ENCODE measurements around the gene CYSTM1. TPM values are rescaled to one million over a fixed set of nuclear protein-coding genes. Genes with fewer than 3 reads are reported as not detected.

Gene CYSTM1
- total RNA-seq, 1 experiment from 2014 or later, result 43.3 TPM

- Histone ChIP-seq H3K9me3 (ENCODE audit: low read length) (no peaks in the 10 kb centered on the region), H2AFZ (ENCODE audit: low read length) (no peak overlapping the region), H3K4me2 (ENCODE audit: low read length) (no peak overlapping the region), H3K4me1 (ENCODE audit: insufficient read depth, low read length) (peaks cover 32% of the 10 kb centered on the region), H3K9me2 (replicated peaks; ENCODE audit: low read length) (no peaks in the 10 kb centered on the region), H3K27me3 (ENCODE audit: low read length) (no peaks in the 10 kb centered on the region), H3K9ac (ENCODE audit: low read length) (no peak overlapping the region), H3K36me3 (ENCODE audit: low read depth, low read length) (no peaks in the 10 kb centered on the region), H3K4me3 (ENCODE audit: low read length) (no peak overlapping the region), H3K27ac (ENCODE audit: low read length) (no peak overlapping the region), H4K20me1 (ENCODE audit: low read length) (no peaks in the 10 kb centered on the region), H3K79me2 (ENCODE audit: low read length) (no peaks in the 10 kb centered on the region), H3F3A (ENCODE audit: low read length, unreplicated experiment) (no peaks in the 10 kb centered on the region)
- POLR2A ChIA-PET (ENCODE audit: unreplicated experiment), result no interaction called here
- CTCF ChIA-PET, result no interaction called here
- intact Hi-C loops (cut with micrococcal nuclease), result loop anchor here (5.0 kb wide), 1 partner anchor 192 kb away; no protein-coding TSS in a partner anchor
- peak; percentile 49 for ATAC-seq
- TF ChIP-seq EZH2phosphoT487 (IDR thresholded peaks at IDR 0.05; ENCODE audit: borderline replicate concordance, low read length) (no peak), EZH2 (IDR thresholded peaks at IDR 0.05; ENCODE audit: low read length, unreplicated experiment) (no peak), CTCF (conservative IDR thresholded peaks at IDR 0.05; ENCODE audit: low read depth, low read length) (no peak)
- no TSS peak for BruUV-seq (replicated peaks)
- DNase-seq, result peak; percentile 41
Observed at GRCh38 chr5:140165101-140165922, 9.7 kb upstream of the CYSTM1 start.

- Histone ChIP-seq H3K27ac (ENCODE audit: low read length) (no peak overlapping the region), H3K9me2 (replicated peaks; ENCODE audit: low read length) (no peaks in the 10 kb centered on the region), H3K9me3 (ENCODE audit: low read length) (no peaks in the 10 kb centered on the region), H3K79me2 (ENCODE audit: low read length) (no peaks in the 10 kb centered on the region), H3K4me2 (ENCODE audit: low read length) (no peak overlapping the region), H2AFZ (ENCODE audit: low read length) (no peak overlapping the region), H3K4me3 (ENCODE audit: low read length) (no peak overlapping the region), H3K36me3 (ENCODE audit: low read depth, low read length) (no peaks in the 10 kb centered on the region), H3K4me1 (ENCODE audit: insufficient read depth, low read length) (peaks cover 32% of the 10 kb centered on the region), H3K27me3 (ENCODE audit: low read length) (no peaks in the 10 kb centered on the region), H3K9ac (ENCODE audit: low read length) (no peak overlapping the region), H3F3A (ENCODE audit: low read length, unreplicated experiment) (no peaks in the 10 kb centered on the region), H4K20me1 (ENCODE audit: low read length) (no peaks in the 10 kb centered on the region)
- TF ChIP-seq EZH2 (IDR thresholded peaks at IDR 0.05; ENCODE audit: low read length, unreplicated experiment) (no peak), EZH2phosphoT487 (IDR thresholded peaks at IDR 0.05; ENCODE audit: borderline replicate concordance, low read length) (no peak), CTCF (conservative IDR thresholded peaks at IDR 0.05; ENCODE audit: low read depth, low read length) (no peak)
- CTCF ChIA-PET, result no interaction called here
- no TSS peak for BruUV-seq (replicated peaks)
- no peak for ATAC-seq
- POLR2A ChIA-PET (ENCODE audit: unreplicated experiment), result no interaction called here
- intact Hi-C loops (cut with micrococcal nuclease), result loop anchor here (5.0 kb wide), 1 partner anchor 191 kb away; no protein-coding TSS in a partner anchor
- DNase-seq, result no peak
Observed at GRCh38 chr5:140165923-140166270, 9.1 kb upstream of the CYSTM1 start.

GRCh38 chr5:140166911-140167310 is 8.1 kb upstream of the CYSTM1 start:
- Histone ChIP-seq H3K79me2 (ENCODE audit: low read length) (no peaks in the 10 kb centered on the region), H3F3A (ENCODE audit: low read length, unreplicated experiment) (no peaks in the 10 kb centered on the region), H3K4me1 (ENCODE audit: insufficient read depth, low read length) (peaks cover 32% of the 10 kb centered on the region), H4K20me1 (ENCODE audit: low read length) (no peaks in the 10 kb centered on the region), H2AFZ (ENCODE audit: low read length) (no peak overlapping the region), H3K36me3 (ENCODE audit: low read depth, low read length) (no peaks in the 10 kb centered on the region), H3K4me3 (ENCODE audit: low read length) (no peak overlapping the region), H3K27ac (ENCODE audit: low read length) (no peak overlapping the region), H3K27me3 (ENCODE audit: low read length) (no peaks in the 10 kb centered on the region), H3K9me2 (replicated peaks; ENCODE audit: low read length) (no peaks in the 10 kb centered on the region), H3K9ac (ENCODE audit: low read length) (no peak overlapping the region), H3K4me2 (ENCODE audit: low read length) (no peak overlapping the region), H3K9me3 (ENCODE audit: low read length) (no peaks in the 10 kb centered on the region)
- ChIA-PET CTCF (no interaction called here), POLR2A (ENCODE audit: unreplicated experiment) (no interaction called here)
- BruUV-seq (replicated peaks), result no TSS peak
- no peak for DNase-seq
- intact Hi-C loops (cut with micrococcal nuclease), result loop anchor here (5.0 kb wide), 1 partner anchor 190 kb away; no protein-coding TSS in a partner anchor
- TF ChIP-seq CTCF (conservative IDR thresholded peaks at IDR 0.05; ENCODE audit: low read depth, low read length), result no peak
- TF ChIP-seq EZH2phosphoT487 (IDR thresholded peaks at IDR 0.05; ENCODE audit: borderline replicate concordance, low read length), result no peak
- TF ChIP-seq EZH2 (IDR thresholded peaks at IDR 0.05; ENCODE audit: low read length, unreplicated experiment), result no peak
- no peak for ATAC-seq
